Neural cell (in vitro differentiated cells): ENCODE results near the gene AVPI1. TPM values are rescaled to one million over a fixed set of nuclear protein-coding genes. Genes with fewer than 3 reads are reported as not detected.

Experiments
- H2AFZ ChIP-seq: fragments of 200-600, 300-800 bp; sonication (generic), shearing (Covaris generic); 2 replicates; pipeline ENCODE4 v1.6.0; 2014; ENCODE audit warnings: low read depth, mild to moderate bottlenecking, antibody characterized with exemption, low read length, moderate library complexity
- H3F3A ChIP-seq: fragments of 200-600 bp; shearing (Covaris generic); 2 replicates; pipeline ENCODE4 v1.6.1; 2016; ENCODE audit warnings: mild to moderate bottlenecking, moderate library complexity, mixed read lengths, antibody characterized with exemption, low read length; ENCODE audit not compliant: insufficient read depth, poor library complexity, severe bottlenecking
- H3K27ac ChIP-seq: fragments of 200-600, 300-800 bp; sonication (generic), shearing (Covaris generic); 2 replicates; pipeline ENCODE4 v1.5.1; 2014; ENCODE audit warnings: mild to moderate bottlenecking, low read length, moderate library complexity
- H3K27me3 ChIP-seq: fragments of 300-800, 200-600 bp; sonication (generic), shearing (Covaris generic); 2 replicates; pipeline ENCODE4 v1.6.0; 2014; ENCODE audit warnings: mild to moderate bottlenecking, low read depth, low read length, moderate library complexity; ENCODE audit not compliant: insufficient read depth
- H3K36me3 ChIP-seq: fragments of 300-800, 200-600 bp; sonication (generic), shearing (Covaris generic); 2 replicates; pipeline ENCODE4 v1.5.1; 2014; ENCODE audit warnings: mild to moderate bottlenecking, antibody characterized with exemption, low read length, moderate library complexity; ENCODE audit not compliant: insufficient read depth
- H3K4me2 ChIP-seq: fragments of 300-800, 200-600 bp; sonication (generic), shearing (Covaris generic); 2 replicates; pipeline ENCODE4 v1.6.0; 2014; ENCODE audit warnings: mild to moderate bottlenecking, low read length
- H3K4me3 ChIP-seq: fragments of 300-800, 200-600 bp; sonication (generic), shearing (Covaris generic); 2 replicates; pipeline ENCODE4 v1.5.1; 2014; ENCODE audit warnings: mild to moderate bottlenecking, low read length, moderate library complexity
- H3K79me2 ChIP-seq: fragments of 200-600 bp; shearing (Covaris generic); replicated peaks from 2 replicates; pipeline ENCODE4 v1.6.0; 2014; ENCODE audit warnings: mild to moderate bottlenecking, low read length, moderate library complexity; ENCODE audit not compliant: insufficient read depth
- H3K9ac ChIP-seq: fragments of 300-800, 200-600 bp; sonication (generic), shearing (Covaris generic); 2 replicates; pipeline ENCODE4 v1.6.1; 2016; ENCODE audit warnings: mild to moderate bottlenecking, low read length, mixed read lengths
- H3K9me2 ChIP-seq: fragments of 200-600 bp; shearing (Covaris generic); 2 replicates; pipeline ENCODE4 v1.6.1; 2016; ENCODE audit warnings: mild to moderate bottlenecking, low read length, mixed read lengths; ENCODE audit not compliant: insufficient read depth
- H3K9me3 ChIP-seq: fragments of 200-600, 300-800 bp; sonication (generic), shearing (Covaris generic); 2 replicates; pipeline ENCODE4 v1.6.1; 2016; ENCODE audit warnings: mild to moderate bottlenecking, mixed run types, low read length, moderate library complexity, mixed read lengths
- H4K20me1 ChIP-seq: fragments of 200-600 bp; shearing (Covaris generic); 2 replicates; pipeline ENCODE4 v1.6.1; 2016; ENCODE audit warnings: mild to moderate bottlenecking, mixed run types; ENCODE audit not compliant: insufficient read depth
- CTCF ChIP-seq: fragments of 450-650 bp; IDR thresholded peaks from 2 replicates; pipeline ENCODE4 v1.5.1; 2014; ENCODE audit warnings: antibody characterized with exemption, mild to moderate bottlenecking, moderate library complexity; ENCODE audit not compliant: poor library complexity, severe bottlenecking
- EP300 ChIP-seq: fragments of 450-650 bp; conservative IDR thresholded peaks from 2 replicates; pipeline ENCODE4 v1.6.1; 2014; ENCODE audit warnings: antibody characterized with exemption, mild to moderate bottlenecking, moderate library complexity; ENCODE audit not compliant: poor library complexity, severe bottlenecking
- EZH2 ChIP-seq: fragments of 200-600, 300-800 bp; shearing (Covaris generic), sonication (generic); IDR thresholded peaks from 2 replicates; pipeline ENCODE4 v1.6.1; 2014; ENCODE audit warnings: antibody characterized with exemption, low read length, borderline replicate concordance, mild to moderate bottlenecking; ENCODE audit not compliant: insufficient read depth, poor library complexity, severe bottlenecking
- MXI1 ChIP-seq: fragments of 450-650 bp; conservative IDR thresholded peaks from 2 replicates; pipeline ENCODE4 v1.6.1; 2014; ENCODE audit warnings: antibody characterized with exemption, mild to moderate bottlenecking; ENCODE audit not compliant: poor library complexity, severe bottlenecking
- POLR2AphosphoS5 ChIP-seq: IDR thresholded peaks from 2 replicates; pipeline ENCODE4 v1.6.1; 2012
- RAD21 ChIP-seq: fragments of 450-650 bp; conservative IDR thresholded peaks from 2 replicates; pipeline ENCODE4 v1.6.1; 2014; ENCODE audit warnings: antibody characterized with exemption, mild to moderate bottlenecking, moderate library complexity
- REST ChIP-seq: IDR thresholded peaks from 2 replicates; pipeline ENCODE4 v1.6.1; 2012; ENCODE audit warnings: borderline replicate concordance
- SMC3 ChIP-seq: fragments of 450-650 bp; conservative IDR thresholded peaks from 2 replicates; pipeline ENCODE4 v1.6.1; 2014; ENCODE audit warnings: antibody characterized with exemption, mild to moderate bottlenecking, moderate library complexity; ENCODE audit not compliant: poor library complexity
- TAF1 ChIP-seq: IDR thresholded peaks from 2 replicates; pipeline ENCODE4 v1.6.1; 2012; ENCODE audit warnings: low read depth
- polyA plus RNA-seq: library from polyadenylated mRNA; depleted of rRNA; stranded (reverse); fragments of >200 nt; gene quantifications from 2 replicates; pipeline ENCODE4 v1.2.3, GENCODE V29; 2014

Gene AVPI1
- polyA plus RNA-seq, 1 donor from 2014 or later: 1.3 TPM

GRCh38 chr10:97669571-97669970, 17.5 kb downstream of the AVPI1 start:
- no peaks in the 10 kb centered on the region for H3K79me2 ChIP-seq
- H3K4me2 ChIP-seq: no peak overlapping the region
- no peaks in the 10 kb centered on the region for H4K20me1 ChIP-seq
- H3K9me3 ChIP-seq: no peaks in the 10 kb centered on the region
- H3K27ac ChIP-seq: no peak overlapping the region
- H3K9ac ChIP-seq: no peak overlapping the region
- no peak overlapping the region for H2AFZ ChIP-seq
- H3K9me2 ChIP-seq: no peaks in the 10 kb centered on the region
- TF ChIP-seq POLR2AphosphoS5: no peak
- TF ChIP-seq REST: no peak
- TF ChIP-seq TAF1: no peak
- no peak for TF ChIP-seq CTCF
- TF ChIP-seq MXI1: no peak
- TF ChIP-seq SMC3: no peak
- no peaks in the 10 kb centered on the region for H3K36me3 ChIP-seq
- no peaks in the 10 kb centered on the region for H3K27me3 ChIP-seq
- no peaks in the 10 kb centered on the region for H3F3A ChIP-seq
- H3K4me3 ChIP-seq: no peak overlapping the region

GRCh38 chr10:97667463-97667862, 19.6 kb downstream of the AVPI1 start:
- TF ChIP-seq CTCF: no peak
- no peak for TF ChIP-seq TAF1
- no peak for TF ChIP-seq SMC3
- TF ChIP-seq POLR2AphosphoS5: no peak
- no peak for TF ChIP-seq EP300
- no peak for TF ChIP-seq EZH2
- no peak for TF ChIP-seq RAD21
- TF ChIP-seq REST: no peak
- no peak for TF ChIP-seq MXI1

More at GRCh38 chr10:97667463-97667862, 19.6 kb downstream of the AVPI1 start:
- H3K36me3 ChIP-seq: no peaks in the 10 kb centered on the region
- no peak overlapping the region for H3K4me3 ChIP-seq
- H3K9ac ChIP-seq: no peak overlapping the region
- no peaks in the 10 kb centered on the region for H3K9me2 ChIP-seq
- no peaks in the 10 kb centered on the region for H3K79me2 ChIP-seq
- H3F3A ChIP-seq: no peaks in the 10 kb centered on the region
- no peak overlapping the region for H2AFZ ChIP-seq
- H3K27me3 ChIP-seq: no peaks in the 10 kb centered on the region
- H3K9me3 ChIP-seq: no peaks in the 10 kb centered on the region
- no peak overlapping the region for H3K27ac ChIP-seq
- H3K4me2 ChIP-seq: no peak overlapping the region
- no peaks in the 10 kb centered on the region for H4K20me1 ChIP-seq
